ENCODE measurements around the gene DCPS.

- no peak for TF ChIP-seq CTCF (IDR thresholded peaks at IDR 0.05)
- no peak for TF ChIP-seq POLR2AphosphoS5 (IDR thresholded peaks at IDR 0.05; ENCODE audit: low read depth, low read length)
- TF ChIP-seq FOXJ3 (CRISPR knock-in tag; IDR thresholded peaks at IDR 0.05), result no peak
- TF ChIP-seq, protein P1, sequence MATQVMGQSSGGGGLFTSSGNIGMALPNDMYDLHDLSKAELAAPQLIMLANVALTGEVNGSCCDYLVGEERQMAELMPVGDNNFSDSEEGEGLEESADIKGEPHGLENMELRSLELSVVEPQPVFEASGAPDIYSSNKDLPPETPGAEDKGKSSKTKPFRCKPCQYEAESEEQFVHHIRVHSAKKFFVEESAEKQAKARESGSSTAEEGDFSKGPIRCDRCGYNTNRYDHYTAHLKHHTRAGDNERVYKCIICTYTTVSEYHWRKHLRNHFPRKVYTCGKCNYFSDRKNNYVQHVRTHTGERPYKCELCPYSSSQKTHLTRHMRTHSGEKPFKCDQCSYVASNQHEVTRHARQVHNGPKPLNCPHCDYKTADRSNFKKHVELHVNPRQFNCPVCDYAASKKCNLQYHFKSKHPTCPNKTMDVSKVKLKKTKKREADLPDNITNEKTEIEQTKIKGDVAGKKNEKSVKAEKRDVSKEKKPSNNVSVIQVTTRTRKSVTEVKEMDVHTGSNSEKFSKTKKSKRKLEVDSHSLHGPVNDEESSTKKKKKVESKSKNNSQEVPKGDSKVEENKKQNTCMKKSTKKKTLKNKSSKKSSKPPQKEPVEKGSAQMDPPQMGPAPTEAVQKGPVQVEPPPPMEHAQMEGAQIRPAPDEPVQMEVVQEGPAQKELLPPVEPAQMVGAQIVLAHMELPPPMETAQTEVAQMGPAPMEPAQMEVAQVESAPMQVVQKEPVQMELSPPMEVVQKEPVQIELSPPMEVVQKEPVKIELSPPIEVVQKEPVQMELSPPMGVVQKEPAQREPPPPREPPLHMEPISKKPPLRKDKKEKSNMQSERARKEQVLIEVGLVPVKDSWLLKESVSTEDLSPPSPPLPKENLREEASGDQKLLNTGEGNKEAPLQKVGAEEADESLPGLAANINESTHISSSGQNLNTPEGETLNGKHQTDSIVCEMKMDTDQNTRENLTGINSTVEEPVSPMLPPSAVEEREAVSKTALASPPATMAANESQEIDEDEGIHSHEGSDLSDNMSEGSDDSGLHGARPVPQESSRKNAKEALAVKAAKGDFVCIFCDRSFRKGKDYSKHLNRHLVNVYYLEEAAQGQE (IDR thresholded peaks at IDR 0.05; ENCODE audit: low read depth, low read length), result no peak
- no peak for TF ChIP-seq YY1 (IDR thresholded peaks at IDR 0.05; ENCODE audit: low read depth)
- no peak for TF ChIP-seq EP300 (IDR thresholded peaks at IDR 0.05; ENCODE audit: borderline replicate concordance in 1 of 2, low read depth in 1 of 2, low read length in 1 of 2)
- no peak for TF ChIP-seq FOXM1 (IDR thresholded peaks at IDR 0.05; ENCODE audit: low read depth)
- TF ChIP-seq TAF1 (IDR thresholded peaks at IDR 0.05; ENCODE audit: borderline replicate concordance, low read depth, low read length), result no peak
- TF ChIP-seq RAD21 (IDR thresholded peaks at IDR 0.05; ENCODE audit: low read length), result no peak
- TF ChIP-seq SMC3 (IDR thresholded peaks at IDR 0.05; ENCODE audit: low read depth, low read length), result no peak
- no peak for TF ChIP-seq RCOR1 (IDR thresholded peaks at IDR 0.05; ENCODE audit: low read length)
- TF ChIP-seq NFIC (IDR thresholded peaks at IDR 0.05; ENCODE audit: borderline replicate concordance), result no peak
- no peak for TF ChIP-seq GATA2 (CRISPR knock-in tag; IDR thresholded peaks at IDR 0.05)
- TF ChIP-seq, protein P2, sequence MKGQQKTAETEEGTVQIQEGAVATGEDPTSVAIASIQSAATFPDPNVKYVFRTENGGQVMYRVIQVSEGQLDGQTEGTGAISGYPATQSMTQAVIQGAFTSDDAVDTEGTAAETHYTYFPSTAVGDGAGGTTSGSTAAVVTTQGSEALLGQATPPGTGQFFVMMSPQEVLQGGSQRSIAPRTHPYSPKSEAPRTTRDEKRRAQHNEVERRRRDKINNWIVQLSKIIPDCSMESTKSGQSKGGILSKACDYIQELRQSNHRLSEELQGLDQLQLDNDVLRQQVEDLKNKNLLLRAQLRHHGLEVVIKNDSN (IDR thresholded peaks at IDR 0.05; ENCODE audit: borderline replicate concordance, low read depth), result no peak
These were observed 29.3 kb downstream of the DCPS start for GRCh38 chr11:126333142-126333541.

Data from SK-N-SH (cell line).